ENCODE data around the gene FRAS1. TPM values are rescaled to one million over a fixed set of nuclear protein-coding genes. Genes with fewer than 3 reads are reported as not detected.
"Not testable (repeated sequence)": the region's sequence is repeated elsewhere in the genome, so short reads cannot be mapped to it uniquely, and the experiment has no call there.

Gene FRAS1
- total RNA-seq, 1 donor from 2014 or later: not detected

- DNase-seq (ENCODE audit: low spot score): no peak
- Mint-ChIP-seq H3K36me3 (ENCODE audit: low read depth) (no peaks in the 10 kb centered on the region), H3K4me3 (ENCODE audit: low read depth) (no peak overlapping the region), H3K27ac (no peak overlapping the region), H3K4me1 (ENCODE audit: low read depth) (no peaks in the 10 kb centered on the region), H3K27me3 (ENCODE audit: low read depth) (no peaks in the 10 kb centered on the region), H3K9me3 (no peaks in the 10 kb centered on the region)
- intact Hi-C loops (cut with micrococcal nuclease): no loop called here
These were observed 162.7 kb downstream of the FRAS1 start for GRCh38 chr4:78219825-78220224.

GRCh38 chr4:78220283-78220682 is 163.2 kb downstream of the FRAS1 start:
- Mint-ChIP-seq H3K27me3 (ENCODE audit: low read depth) (no peaks in the 10 kb centered on the region), H3K4me3 (ENCODE audit: low read depth) (no peak overlapping the region), H3K36me3 (ENCODE audit: low read depth) (no peaks in the 10 kb centered on the region), H3K9me3 (no peaks in the 10 kb centered on the region), H3K4me1 (ENCODE audit: low read depth) (no peaks in the 10 kb centered on the region), H3K27ac (no peak overlapping the region)
- DNase-seq (ENCODE audit: low spot score): no peak
- intact Hi-C loops (cut with micrococcal nuclease): no loop called here

- no peaks in the 10 kb centered on the region for H3K27me3 Mint-ChIP-seq (ENCODE audit: low read depth)
- H3K4me1 Mint-ChIP-seq (ENCODE audit: low read depth): no peaks in the 10 kb centered on the region
- intact Hi-C loops (cut with micrococcal nuclease): no loop called here
- no peak overlapping the region for H3K4me3 Mint-ChIP-seq (ENCODE audit: low read depth)
- no peak overlapping the region for H3K27ac Mint-ChIP-seq
- no peaks in the 10 kb centered on the region for H3K36me3 Mint-ChIP-seq (ENCODE audit: low read depth)
- DNase-seq (ENCODE audit: low spot score): no peak
- peaks cover 5% of the 10 kb centered on the region for H3K9me3 Mint-ChIP-seq
These were observed 165.6 kb downstream of the FRAS1 start for GRCh38 chr4:78222575-78223186.

DNA sequence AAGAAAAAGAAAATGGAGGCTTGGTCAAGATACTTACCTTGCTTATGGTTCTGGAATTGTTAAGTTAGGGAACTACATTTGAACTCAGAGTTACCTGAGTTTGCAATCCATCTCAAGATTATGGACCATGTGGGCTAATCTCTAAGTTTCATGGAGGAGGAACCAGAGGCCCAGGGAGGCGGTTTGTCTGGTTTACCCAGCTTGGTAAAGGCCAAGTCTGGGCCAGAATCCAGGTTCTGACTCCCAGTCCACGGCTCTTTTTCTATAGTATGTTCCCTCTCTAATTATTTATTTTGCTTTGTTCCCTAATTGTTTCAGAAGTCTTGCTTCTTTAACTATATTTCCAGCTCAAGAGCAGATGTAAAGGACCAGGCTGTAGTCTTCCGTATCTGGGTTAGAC is 168.1 kb downstream of the FRAS1 start:
- no peak overlapping the region for H3K27ac Mint-ChIP-seq
- H3K27me3 Mint-ChIP-seq (ENCODE audit: low read depth): no peaks in the 10 kb centered on the region
- no peak overlapping the region for H3K4me3 Mint-ChIP-seq (ENCODE audit: low read depth)
- H3K36me3 Mint-ChIP-seq (ENCODE audit: low read depth): no peaks in the 10 kb centered on the region
- intact Hi-C loops (cut with micrococcal nuclease): no loop called here
- no peak for DNase-seq (ENCODE audit: low spot score)
- H3K4me1 Mint-ChIP-seq (ENCODE audit: low read depth): no peaks in the 10 kb centered on the region
- peaks cover 5% of the 10 kb centered on the region for H3K9me3 Mint-ChIP-seq

GRCh38 chr4:78226279-78226678 is 169.2 kb downstream of the FRAS1 start:
- H3K4me3 Mint-ChIP-seq (ENCODE audit: low read depth): no peak overlapping the region
- peaks cover 5% of the 10 kb centered on the region for H3K9me3 Mint-ChIP-seq
- H3K36me3 Mint-ChIP-seq (ENCODE audit: low read depth): no peaks in the 10 kb centered on the region
- intact Hi-C loops (cut with micrococcal nuclease): no loop called here
- no peak for DNase-seq (ENCODE audit: low spot score)
- H3K27me3 Mint-ChIP-seq (ENCODE audit: low read depth): no peaks in the 10 kb centered on the region
- H3K4me1 Mint-ChIP-seq (ENCODE audit: low read depth): no peaks in the 10 kb centered on the region
- no peak overlapping the region for H3K27ac Mint-ChIP-seq

- intact Hi-C loops (cut with micrococcal nuclease): no loop called here
- H3K4me1 Mint-ChIP-seq (ENCODE audit: low read depth): no peaks in the 10 kb centered on the region
- H3K36me3 Mint-ChIP-seq (ENCODE audit: low read depth): no peaks in the 10 kb centered on the region
- no peaks in the 10 kb centered on the region for H3K27me3 Mint-ChIP-seq (ENCODE audit: low read depth)
- no peak overlapping the region for H3K4me3 Mint-ChIP-seq (ENCODE audit: low read depth)
- H3K9me3 Mint-ChIP-seq: peaks cover 5% of the 10 kb centered on the region
- no peak overlapping the region for H3K27ac Mint-ChIP-seq
- DNase-seq (ENCODE audit: low spot score): no peak
These were observed 170.4 kb downstream of the FRAS1 start for GRCh38 chr4:78227411-78228057.

DNA sequence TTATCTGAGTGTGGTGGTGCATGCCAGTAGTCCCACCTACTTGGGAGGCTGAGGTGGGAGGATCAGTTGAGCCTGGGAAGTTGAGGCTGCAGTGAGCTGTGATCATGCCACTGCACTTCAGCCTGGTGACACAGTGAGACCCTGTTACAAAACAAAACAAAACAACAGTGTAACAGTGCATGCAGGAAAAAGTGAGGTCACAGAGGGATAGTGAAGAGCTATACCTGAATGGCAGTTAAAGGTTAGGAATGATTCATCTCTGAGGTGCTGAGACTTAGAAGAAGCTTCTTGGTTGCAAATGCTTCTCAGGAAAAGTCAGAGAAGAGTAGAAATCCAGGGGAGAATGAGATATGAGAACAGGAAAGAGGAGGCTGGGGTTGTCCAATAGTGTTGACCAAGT is 178.7 kb downstream of the FRAS1 start:
- H3K36me3 Mint-ChIP-seq (ENCODE audit: low read depth): no peaks in the 10 kb centered on the region
- no peaks in the 10 kb centered on the region for H3K4me1 Mint-ChIP-seq (ENCODE audit: low read depth)
- no peaks in the 10 kb centered on the region for H3K27me3 Mint-ChIP-seq (ENCODE audit: low read depth)
- no peak for DNase-seq (ENCODE audit: low spot score)
- H3K9me3 Mint-ChIP-seq: no peaks in the 10 kb centered on the region
- no peak overlapping the region for H3K27ac Mint-ChIP-seq
- H3K4me3 Mint-ChIP-seq (ENCODE audit: low read depth): no peak overlapping the region
- intact Hi-C loops (cut with micrococcal nuclease): no loop called here

- no peak for DNase-seq (ENCODE audit: low spot score)
- Mint-ChIP-seq H3K4me3 (ENCODE audit: low read depth) (no peak overlapping the region), H3K36me3 (ENCODE audit: low read depth) (no peaks in the 10 kb centered on the region), H3K9me3 (no peaks in the 10 kb centered on the region), H3K27ac (no peak overlapping the region), H3K27me3 (ENCODE audit: low read depth) (no peaks in the 10 kb centered on the region), H3K4me1 (ENCODE audit: low read depth) (no peaks in the 10 kb centered on the region)
- intact Hi-C loops (cut with micrococcal nuclease): no loop called here
These were observed 180.2 kb downstream of the FRAS1 start for GRCh38 chr4:78237360-78237759.

GRCh38 chr4:78242071-78242470 is 184.9 kb downstream of the FRAS1 start:
- no peak for DNase-seq (ENCODE audit: low spot score)
- no peak overlapping the region for H3K4me3 Mint-ChIP-seq (ENCODE audit: low read depth)
- H3K4me1 Mint-ChIP-seq (ENCODE audit: low read depth): no peaks in the 10 kb centered on the region
- no peaks in the 10 kb centered on the region for H3K36me3 Mint-ChIP-seq (ENCODE audit: low read depth)
- intact Hi-C loops (cut with micrococcal nuclease): no loop called here
- no peak overlapping the region for H3K27ac Mint-ChIP-seq
- no peaks in the 10 kb centered on the region for H3K9me3 Mint-ChIP-seq
- H3K27me3 Mint-ChIP-seq (ENCODE audit: low read depth): no peaks in the 10 kb centered on the region

- Mint-ChIP-seq H3K27me3 (ENCODE audit: low read depth) (no peaks in the 10 kb centered on the region), H3K4me3 (ENCODE audit: low read depth) (no peak overlapping the region), H3K27ac (no peak overlapping the region), H3K9me3 (no peaks in the 10 kb centered on the region), H3K36me3 (ENCODE audit: low read depth) (no peaks in the 10 kb centered on the region), H3K4me1 (ENCODE audit: low read depth) (no peaks in the 10 kb centered on the region)
- intact Hi-C loops (cut with micrococcal nuclease): no loop called here
- DNase-seq (ENCODE audit: low spot score): no peak
These were observed 187.8 kb downstream of the FRAS1 start for GRCh38 chr4:78244705-78245485.

DNA sequence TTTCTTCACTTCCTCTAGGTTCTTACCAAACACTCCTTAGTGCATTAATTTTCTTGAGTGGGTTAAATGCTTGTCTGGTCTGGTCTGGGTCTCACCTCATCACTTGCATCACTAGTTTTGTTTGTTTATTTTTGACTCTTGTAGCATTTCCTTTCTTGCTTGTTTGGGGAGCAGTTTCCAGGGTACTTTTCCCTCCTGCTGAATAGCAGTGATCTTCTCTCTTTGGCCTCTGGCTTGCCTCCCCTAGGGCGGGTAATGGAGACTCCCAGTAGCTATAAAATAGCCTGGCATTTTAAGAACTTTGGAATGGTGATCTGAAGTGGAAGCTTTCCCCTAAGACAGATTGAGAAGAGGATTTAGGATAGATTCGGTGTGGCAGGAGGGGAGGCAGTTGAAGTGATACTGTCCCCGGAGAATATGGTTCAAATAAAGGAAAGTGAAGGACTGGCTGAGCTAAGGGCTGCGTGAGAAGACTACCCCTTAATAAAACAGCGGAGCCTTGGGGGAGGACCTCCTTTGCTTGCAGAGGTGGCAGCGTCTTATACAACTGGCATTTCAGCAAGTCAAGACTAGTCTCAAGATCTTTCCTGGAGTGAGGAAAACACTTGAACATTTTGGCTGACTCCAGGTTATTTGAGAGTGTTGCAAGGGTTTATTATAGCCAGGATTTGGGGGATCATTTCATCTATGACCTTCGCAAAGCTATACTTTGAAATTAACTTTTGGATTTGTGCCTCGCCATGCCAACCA is 190.6 kb downstream of the FRAS1 start:
- no peaks in the 10 kb centered on the region for H3K36me3 Mint-ChIP-seq (ENCODE audit: low read depth)
- intact Hi-C loops (cut with micrococcal nuclease): no loop called here
- H3K9me3 Mint-ChIP-seq: peaks cover 11% of the 10 kb centered on the region

DNA sequence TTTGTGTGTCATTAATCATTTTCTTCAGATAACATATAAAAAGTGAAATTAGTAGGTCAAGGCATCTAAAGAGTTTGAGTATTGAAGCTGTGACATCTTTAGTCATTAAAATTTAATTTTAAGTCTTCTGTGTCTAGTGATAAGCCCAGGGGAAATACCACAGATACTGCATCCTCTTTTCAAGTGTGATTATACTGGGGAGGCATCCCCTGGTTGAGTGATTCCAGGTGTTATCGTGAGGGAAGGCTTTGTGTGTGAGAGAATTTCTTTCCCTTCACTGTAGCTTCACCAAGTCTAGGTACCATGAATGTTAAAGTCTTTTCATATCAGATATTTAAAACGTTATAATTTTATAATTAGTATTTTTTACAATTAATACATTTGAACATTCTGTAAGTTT is 193.4 kb downstream of the FRAS1 start:
- Mint-ChIP-seq H3K9me3 (peaks cover 18% of the 10 kb centered on the region), H3K4me1 (ENCODE audit: low read depth) (no peaks in the 10 kb centered on the region), H3K27ac (no peak overlapping the region), H3K27me3 (ENCODE audit: low read depth) (no peaks in the 10 kb centered on the region), H3K36me3 (ENCODE audit: low read depth) (no peaks in the 10 kb centered on the region), H3K4me3 (ENCODE audit: low read depth) (no peak overlapping the region)
- intact Hi-C loops (cut with micrococcal nuclease): no loop called here
- no peak for DNase-seq (ENCODE audit: low spot score)

More for the DNA sequence above, 190.6 kb downstream of the FRAS1 start:
- no peak overlapping the region for H3K27ac Mint-ChIP-seq
- DNase-seq (ENCODE audit: low spot score): no peak
- H3K4me3 Mint-ChIP-seq (ENCODE audit: low read depth): no peak overlapping the region
- H3K27me3 Mint-ChIP-seq (ENCODE audit: low read depth): no peaks in the 10 kb centered on the region
- no peaks in the 10 kb centered on the region for H3K4me1 Mint-ChIP-seq (ENCODE audit: low read depth)

- H3K27me3 Mint-ChIP-seq (ENCODE audit: low read depth); intact Hi-C loops (cut with micrococcal nuclease); H3K27ac Mint-ChIP-seq; DNase-seq (ENCODE audit: low spot score); H3K36me3 Mint-ChIP-seq (ENCODE audit: low read depth); H3K4me1 Mint-ChIP-seq (ENCODE audit: low read depth); H3K4me3 Mint-ChIP-seq (ENCODE audit: low read depth): not testable (repeated sequence)
- peaks cover 18% of the 10 kb centered on the region for H3K9me3 Mint-ChIP-seq
These were observed 195.7 kb downstream of the FRAS1 start for GRCh38 chr4:78252773-78253172.
